ENCODE measurements around the gene PCDHAC1. TPM values are rescaled to one million over a fixed set of nuclear protein-coding genes. Genes with fewer than 3 reads are reported as not detected.

Gene PCDHAC1
- total RNA-seq, 1 donor from 2014 or later: 0.28 TPM

- ATAC-seq (peak; percentile 88), DNase-seq (ENCODE audit: low spot score) (no peak)
Measured at GRCh38 chr5:140966293-140967225, 40.5 kb downstream of the PCDHAC1 start, which contains the start of gene PCDHAC2. Gene PCDHAC2, plus strand, starts transcription at chr5:140966476. Its CDS starts 291 bp downstream, at chr5:140966767.

DNA sequence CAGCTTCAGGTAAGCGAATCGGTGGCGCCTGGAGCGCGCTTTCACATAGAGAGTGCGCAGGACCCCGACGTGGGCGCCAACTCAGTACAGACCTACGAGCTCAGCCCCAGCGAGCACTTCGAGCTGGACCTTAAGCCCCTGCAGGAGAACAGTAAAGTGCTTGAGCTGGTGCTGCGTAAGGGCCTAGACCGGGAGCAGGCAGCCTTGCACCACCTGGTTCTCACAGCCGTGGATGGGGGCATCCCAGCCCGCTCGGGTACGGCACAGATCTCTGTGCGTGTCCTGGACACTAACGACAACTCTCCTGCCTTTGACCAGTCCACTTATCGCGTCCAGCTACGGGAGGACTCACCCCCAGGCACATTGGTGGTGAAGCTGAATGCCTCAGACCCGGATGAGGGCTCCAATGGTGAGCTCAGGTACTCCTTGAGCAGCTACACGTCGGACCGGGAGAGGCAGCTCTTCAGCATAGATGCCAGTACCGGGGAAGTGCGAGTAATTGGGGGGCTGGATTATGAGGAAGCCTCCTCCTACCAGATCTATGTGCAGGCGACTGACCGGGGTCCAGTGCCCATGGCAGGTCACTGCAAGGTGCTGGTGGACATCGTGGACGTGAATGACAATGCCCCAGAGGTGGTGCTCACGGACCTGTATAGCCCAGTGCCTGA, 41.3 kb downstream of the PCDHAC1 start:
- ATAC-seq (peak; percentile 5), DNase-seq (ENCODE audit: low spot score) (no peak)

DNA sequence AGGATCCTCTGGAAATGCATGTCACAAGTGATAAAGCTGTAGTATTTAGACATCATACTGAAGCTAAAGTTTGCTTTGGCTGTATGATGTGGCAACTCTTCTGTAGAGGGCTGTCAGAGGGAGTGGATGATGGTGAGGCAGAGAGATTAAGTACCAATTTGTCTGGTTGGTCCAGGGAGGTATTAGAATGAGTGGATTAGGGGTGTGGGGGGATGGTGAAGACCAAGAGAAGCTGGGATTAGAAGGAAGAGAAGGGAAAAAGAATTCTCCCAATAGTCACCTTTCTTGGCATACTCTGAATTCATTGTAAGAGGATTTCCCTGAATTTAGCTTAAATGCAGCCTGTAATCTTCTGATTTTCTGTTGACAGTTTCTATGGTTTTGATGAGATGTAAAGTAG, 43.8 kb downstream of the PCDHAC1 start:
- ATAC-seq: no peak
- DNase-seq (ENCODE audit: low spot score): no peak

DNA sequence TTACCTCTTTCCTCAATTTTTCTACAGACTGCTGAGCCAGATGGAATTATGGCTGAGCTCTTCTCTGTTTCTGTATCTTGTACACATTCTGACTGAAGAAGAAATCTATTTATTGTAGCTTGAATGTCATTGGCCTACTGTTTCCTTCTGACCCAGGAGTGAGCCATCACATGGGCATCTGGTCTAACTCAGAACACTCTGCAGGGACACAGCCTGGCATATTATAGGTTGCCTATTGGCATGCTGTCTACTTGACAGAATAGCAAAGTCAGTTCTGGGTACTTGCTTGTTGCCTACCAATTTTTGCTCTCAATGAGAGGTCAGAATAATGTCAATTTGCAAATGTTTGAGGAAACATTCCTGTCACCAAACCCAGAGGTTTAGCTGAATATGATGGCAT, 47.5 kb downstream of the PCDHAC1 start:
- ATAC-seq (no peak), DNase-seq (ENCODE audit: low spot score) (no peak)

GRCh38 chr5:140977003-140977402, 50.9 kb downstream of the PCDHAC1 start:
- no peak for DNase-seq (ENCODE audit: low spot score)
- peak; percentile 60 for ATAC-seq

DNA sequence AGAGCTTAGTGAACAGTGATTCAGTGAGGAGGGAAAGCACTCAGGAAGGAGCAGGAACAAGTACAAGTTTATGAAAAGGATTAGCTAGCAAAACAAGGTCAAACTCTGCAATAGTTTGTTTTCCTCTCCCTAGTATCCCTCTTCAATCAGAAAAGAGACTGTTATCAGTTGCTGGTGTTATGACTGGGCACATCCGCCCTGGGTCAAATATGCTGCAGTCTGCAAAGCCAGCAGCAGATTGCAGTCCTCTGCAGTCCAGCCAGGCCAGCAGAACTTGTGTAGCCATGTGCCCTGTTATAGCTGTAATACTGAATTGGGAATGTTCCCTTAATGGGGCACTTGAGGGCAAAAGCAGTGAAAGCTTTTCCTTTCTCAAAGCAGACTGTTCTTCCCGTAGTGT, 52.2 kb downstream of the PCDHAC1 start:
- DNase-seq (ENCODE audit: low spot score) (peak; percentile 81), ATAC-seq (peak; percentile 98)

- ATAC-seq (no peak), DNase-seq (ENCODE audit: low spot score) (no peak)
Measured at GRCh38 chr5:140978983-140979382, 52.9 kb downstream of the PCDHAC1 start.

Other genes starting within 250 kb of the PCDHAC1 start
- 48.9 TPM for gene HARS1, start 234.9 kb upstream of the PCDHAC1 start, total RNA-seq
- 12.4 TPM for gene HARS2, start 234.8 kb upstream of the PCDHAC1 start, total RNA-seq
- 18.0 TPM for gene ZMAT2, start 225.9 kb upstream of the PCDHAC1 start, total RNA-seq
- not detected for gene PCDHA1, start 140.2 kb upstream of the PCDHAC1 start, total RNA-seq
- gene PCDHA2, start 131.4 kb upstream of the PCDHAC1 start, total RNA-seq: not detected
- 0.05 TPM for gene PCDHA3, start 125.2 kb upstream of the PCDHAC1 start, total RNA-seq
- 0.05 TPM for gene PCDHA4, start 119.2 kb upstream of the PCDHAC1 start, total RNA-seq
- not detected for gene PCDHA5, start 104.7 kb upstream of the PCDHAC1 start, total RNA-seq
- not detected for gene PCDHA6, start 98.3 kb upstream of the PCDHAC1 start, total RNA-seq
- gene PCDHA7, start 92.0 kb upstream of the PCDHAC1 start, total RNA-seq: not detected
- not detected for gene PCDHA8, start 85.1 kb upstream of the PCDHAC1 start, total RNA-seq
- gene PCDHA9, start 77.9 kb upstream of the PCDHAC1 start, total RNA-seq: not detected
- not detected for gene PCDHA10, start 70.4 kb upstream of the PCDHAC1 start, total RNA-seq
- 0.23 TPM for gene PCDHA11, start 57.3 kb upstream of the PCDHAC1 start, total RNA-seq
- 0.08 TPM for gene PCDHA12, start 51.0 kb upstream of the PCDHAC1 start, total RNA-seq
- gene PCDHA13, start 44.2 kb upstream of the PCDHAC1 start, total RNA-seq: 0.28 TPM
- gene PCDHAC2, start 40.2 kb downstream of the PCDHAC1 start, total RNA-seq: 0.86 TPM
- not detected for gene PCDHB1, start 125.1 kb downstream of the PCDHAC1 start, total RNA-seq
- 0.08 TPM for gene PCDHB2, start 168.3 kb downstream of the PCDHAC1 start, total RNA-seq
- 0.15 TPM for gene PCDHB3, start 174.2 kb downstream of the PCDHAC1 start, total RNA-seq
- 0.35 TPM for gene PCDHB4, start 195.5 kb downstream of the PCDHAC1 start, total RNA-seq
- gene PCDHB5, start 208.9 kb downstream of the PCDHAC1 start, total RNA-seq: 0.33 TPM
- 0.10 TPM for gene PCDHB6, start 223.8 kb downstream of the PCDHAC1 start, total RNA-seq
- 0.25 TPM for gene PCDHB7, start 246.3 kb downstream of the PCDHAC1 start, total RNA-seq